ENCODE measurements around the gene TMEM170A.
"Not testable (repeated sequence)": the region's sequence is repeated elsewhere in the genome, so short reads cannot be mapped to it uniquely, and the experiment has no call there.

The TMEM170A gene

GRCh38 chr16:75455677-75456076, 8.8 kb downstream of the TMEM170A start:
- DNase-seq (ENCODE audit: low read depth in 2 of 2) = no peak

DNA sequence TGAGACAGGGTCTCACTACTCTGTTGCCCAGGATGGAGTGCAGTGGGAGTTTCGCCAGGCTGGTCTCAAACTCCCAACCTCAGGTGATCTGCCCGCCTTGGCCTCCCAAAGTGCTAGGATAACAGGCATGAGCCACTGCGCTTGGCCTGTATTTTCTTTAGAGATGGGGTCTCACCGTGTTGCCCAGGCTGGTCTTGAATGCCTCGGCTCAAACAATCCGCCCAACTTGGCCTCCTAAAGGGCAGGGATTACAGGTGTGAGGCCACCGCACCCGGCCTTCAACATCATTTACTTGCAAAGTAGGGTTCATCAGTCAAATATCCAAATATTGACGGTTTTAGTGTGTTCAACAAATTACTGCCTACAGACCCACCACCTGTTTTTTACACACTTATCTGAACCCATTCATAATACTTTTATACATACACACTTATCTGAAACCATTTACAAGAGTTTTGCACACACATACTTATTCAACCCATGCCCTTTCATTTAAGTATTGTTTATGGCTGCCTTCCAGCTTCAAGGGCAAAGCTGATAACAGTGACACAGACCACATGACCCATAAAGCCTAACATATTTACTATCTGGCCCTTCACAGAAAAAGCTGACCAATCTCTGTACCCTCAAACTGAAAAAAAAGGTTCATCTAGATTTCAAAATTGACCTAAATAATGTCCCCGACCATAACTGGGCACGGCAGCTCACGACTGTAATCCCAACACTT, 11.9 kb downstream of the TMEM170A start:
- no peak for DNase-seq (ENCODE audit: low read depth in 2 of 2)

DNA sequence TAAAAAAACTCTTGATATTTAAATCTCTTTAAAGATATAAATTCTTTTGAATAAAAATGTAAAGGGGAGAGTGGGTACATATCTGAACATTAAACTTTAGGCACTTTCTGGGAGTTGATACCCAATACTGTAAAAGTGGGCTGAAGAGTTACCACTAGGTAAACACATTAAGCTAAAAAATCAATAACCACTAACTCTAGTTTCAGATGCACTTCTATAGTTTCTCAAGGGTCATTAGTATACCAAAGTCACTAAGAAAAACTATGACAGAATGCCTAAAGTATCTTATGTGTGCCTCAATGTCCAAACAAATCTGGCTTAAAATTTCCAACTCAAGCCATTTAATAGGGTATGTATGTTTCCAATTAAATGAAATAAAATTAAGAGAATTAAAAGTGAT, 18.1 kb downstream of the TMEM170A start:
- DNase-seq (ENCODE audit: low read depth in 2 of 2) = no peak

GRCh38 chr16:75445298-75445697, 19.2 kb downstream of the TMEM170A start:
- no peak for DNase-seq (ENCODE audit: low read depth in 2 of 2)

GRCh38 chr16:75443298-75443697, 21.2 kb downstream of the TMEM170A start:
- no peak for DNase-seq (ENCODE audit: low read depth in 2 of 2)

DNA sequence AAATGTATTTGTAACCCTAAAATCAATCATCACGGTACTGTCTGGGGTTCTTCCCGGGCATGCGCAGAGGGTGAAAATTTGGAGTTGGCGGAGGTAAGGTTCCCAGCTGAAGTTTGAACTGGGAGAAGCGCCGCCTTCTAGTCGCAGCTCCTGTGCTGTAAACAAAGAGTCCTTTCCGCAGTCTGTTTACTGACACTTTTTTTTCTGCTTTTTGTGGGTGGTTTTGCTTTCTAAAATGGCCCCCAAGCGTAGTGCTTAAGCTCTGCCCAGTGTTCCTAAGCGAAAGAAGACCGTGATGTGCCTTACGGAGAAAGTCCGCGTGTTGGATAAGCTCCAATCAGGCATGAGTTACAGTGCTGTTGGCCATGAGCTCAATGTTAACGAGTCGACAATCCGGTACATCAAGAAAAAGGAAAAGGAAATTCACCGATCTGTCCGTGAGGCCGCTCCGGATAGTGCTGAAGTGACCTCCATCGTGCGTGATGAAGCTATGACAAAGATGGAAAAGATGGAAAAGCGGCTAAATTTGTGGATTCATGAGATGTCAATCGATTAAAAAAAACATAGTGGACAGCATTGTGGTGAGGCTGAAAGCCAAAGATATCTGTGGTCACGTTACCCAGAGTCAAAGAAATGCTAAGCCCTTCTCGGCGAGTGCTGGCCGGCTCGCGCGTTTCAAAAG, 30.6 kb downstream of the TMEM170A start:
- DNase-seq (ENCODE audit: low read depth in 2 of 2) = peak in 1 of 2 donors; percentile 10

DNA sequence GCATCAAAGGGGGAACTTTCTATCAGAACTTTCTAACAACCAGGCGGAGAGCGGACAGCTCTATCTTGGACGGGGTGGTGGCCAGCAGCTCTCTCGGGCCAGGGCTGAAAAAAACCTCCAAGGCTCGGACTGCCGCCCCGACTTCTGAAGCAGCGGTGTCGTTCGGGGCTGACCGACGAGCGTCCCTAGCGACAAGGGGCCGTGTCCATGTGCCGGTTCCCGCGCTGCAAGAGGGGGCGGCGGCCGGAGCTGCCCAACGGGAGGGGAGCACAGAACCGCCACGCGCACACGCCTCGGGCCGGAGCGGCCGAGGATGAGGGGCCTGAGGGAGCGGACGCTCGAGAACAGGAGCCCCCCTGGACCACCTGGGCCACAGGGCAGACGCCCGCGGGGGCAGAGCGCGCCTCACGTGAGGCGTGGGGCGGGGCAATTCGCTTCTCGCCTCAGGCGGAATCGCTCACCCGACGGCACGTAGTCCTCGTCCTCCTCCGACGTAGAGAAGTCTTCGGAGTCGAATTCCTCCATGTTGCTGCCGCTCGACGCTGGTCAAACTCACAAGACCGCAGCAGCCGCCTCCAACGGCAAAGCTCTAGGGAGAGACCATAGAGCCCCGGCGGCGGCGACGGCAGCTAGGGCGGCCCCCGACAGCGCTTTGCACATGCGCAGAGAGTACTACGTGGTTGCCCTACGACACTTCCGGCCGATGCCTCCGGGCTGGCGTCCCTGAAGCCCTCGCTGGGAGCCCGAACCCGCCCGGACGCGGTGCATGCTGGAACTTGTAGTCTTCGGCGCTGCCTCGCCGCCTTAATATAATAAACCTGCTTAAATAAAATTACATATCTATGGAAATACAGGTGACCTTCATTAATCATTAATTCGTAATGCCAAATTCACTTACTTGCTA, 31.4 kb downstream of the TMEM170A start, which contains the start of gene CFDP1:
Gene CFDP1, minus strand, starts transcription at position 676 of the 904 bp plus-strand sequence. Its CDS starts 151 bp downstream, at position 525.
- peak; percentile 83 to 86 for DNase-seq (ENCODE audit: low read depth in 2 of 2)

DNA sequence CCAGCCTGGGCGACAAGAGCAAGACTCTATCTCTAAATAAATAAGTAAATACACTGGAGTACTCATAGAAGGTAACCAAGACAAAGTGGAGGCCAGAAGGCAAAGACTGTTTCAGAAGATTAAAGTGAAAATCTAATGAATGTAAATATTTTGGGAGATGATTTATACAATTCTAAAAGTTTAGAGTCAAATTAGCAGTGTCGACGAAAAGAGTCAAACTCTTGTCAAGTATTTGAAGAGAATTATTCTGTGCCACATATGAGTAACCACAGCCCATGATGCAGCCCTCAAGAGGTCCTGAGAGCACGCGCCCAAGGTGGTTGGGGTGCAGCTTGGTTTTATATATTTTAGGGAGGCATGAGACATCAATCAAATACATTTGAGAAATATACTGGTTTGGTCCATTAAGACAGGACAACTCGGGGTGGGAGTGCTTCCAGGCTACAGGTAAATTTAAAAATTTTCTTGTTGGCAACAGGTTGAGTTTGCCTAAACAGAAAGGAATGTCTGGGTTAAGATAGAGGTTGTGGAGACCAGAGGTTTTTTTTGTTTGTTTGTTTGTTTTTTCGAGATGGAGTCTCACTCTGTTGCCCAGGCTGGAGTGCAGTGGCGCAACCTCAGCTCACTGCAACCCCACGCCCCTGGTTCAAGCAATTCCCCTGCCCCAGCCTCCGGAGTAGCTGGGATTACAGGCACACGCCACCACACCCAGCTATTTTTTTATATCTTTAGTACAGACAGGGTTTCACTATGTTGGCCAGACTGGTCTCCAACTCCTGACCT, 34.7 kb downstream of the TMEM170A start:
- no peak for DNase-seq (ENCODE audit: low read depth in 2 of 2)

- DNase-seq (ENCODE audit: low read depth in 2 of 2) = not testable (repeated sequence)
Observed at GRCh38 chr16:75426524-75426923, 38.0 kb downstream of the TMEM170A start.

DNA sequence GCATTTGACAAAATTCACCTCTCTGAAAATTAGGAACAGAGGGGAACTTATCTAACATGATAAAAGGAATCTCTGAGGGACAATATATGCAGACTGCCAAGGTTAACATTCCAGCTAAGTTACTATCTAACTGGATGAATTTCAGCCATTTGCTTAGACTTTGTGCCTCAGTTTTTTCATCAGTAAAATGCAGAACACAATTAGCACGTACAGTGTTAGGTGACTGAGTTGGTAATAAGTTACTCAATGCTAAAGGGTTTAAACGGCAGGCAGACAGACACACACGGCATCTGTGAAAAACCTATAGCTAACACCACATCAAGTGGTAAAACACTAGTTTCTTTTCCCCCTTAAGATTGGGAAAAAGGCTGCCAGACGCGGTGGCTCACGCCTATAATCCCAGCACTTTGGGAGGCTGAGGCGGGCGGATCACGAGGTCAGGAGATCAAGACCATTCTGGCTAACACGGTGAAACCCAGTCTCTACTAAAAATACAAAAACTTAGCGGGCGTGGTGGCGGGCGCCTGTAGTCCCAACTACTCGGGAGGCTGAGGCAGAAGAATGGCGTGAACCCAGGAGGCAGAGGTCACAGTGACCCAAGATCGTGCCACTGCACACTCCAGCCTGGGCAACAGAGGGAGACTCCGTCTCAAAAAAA, 40.3 kb downstream of the TMEM170A start:
- DNase-seq (ENCODE audit: low read depth in 2 of 2) = not testable (repeated sequence)

GRCh38 chr16:75423723-75424104, 40.8 kb downstream of the TMEM170A start:
- DNase-seq (ENCODE audit: low read depth in 2 of 2) = no peak

DNA sequence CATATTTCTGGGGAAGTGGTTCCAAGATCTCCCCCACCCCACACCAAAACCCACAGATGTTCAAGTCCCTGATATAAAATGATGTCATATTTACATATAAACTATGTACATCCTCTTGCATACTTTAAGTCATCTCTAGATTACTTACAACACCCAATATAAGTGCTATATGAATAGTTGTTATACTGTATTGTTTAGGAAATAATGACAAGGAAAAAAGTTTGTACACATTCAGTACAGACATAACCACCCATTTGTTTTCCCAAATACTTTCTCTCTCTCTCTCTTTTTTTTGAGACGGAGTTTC, 42.7 kb downstream of the TMEM170A start:
- DNase-seq (ENCODE audit: low read depth in 2 of 2) = no peak

DNA sequence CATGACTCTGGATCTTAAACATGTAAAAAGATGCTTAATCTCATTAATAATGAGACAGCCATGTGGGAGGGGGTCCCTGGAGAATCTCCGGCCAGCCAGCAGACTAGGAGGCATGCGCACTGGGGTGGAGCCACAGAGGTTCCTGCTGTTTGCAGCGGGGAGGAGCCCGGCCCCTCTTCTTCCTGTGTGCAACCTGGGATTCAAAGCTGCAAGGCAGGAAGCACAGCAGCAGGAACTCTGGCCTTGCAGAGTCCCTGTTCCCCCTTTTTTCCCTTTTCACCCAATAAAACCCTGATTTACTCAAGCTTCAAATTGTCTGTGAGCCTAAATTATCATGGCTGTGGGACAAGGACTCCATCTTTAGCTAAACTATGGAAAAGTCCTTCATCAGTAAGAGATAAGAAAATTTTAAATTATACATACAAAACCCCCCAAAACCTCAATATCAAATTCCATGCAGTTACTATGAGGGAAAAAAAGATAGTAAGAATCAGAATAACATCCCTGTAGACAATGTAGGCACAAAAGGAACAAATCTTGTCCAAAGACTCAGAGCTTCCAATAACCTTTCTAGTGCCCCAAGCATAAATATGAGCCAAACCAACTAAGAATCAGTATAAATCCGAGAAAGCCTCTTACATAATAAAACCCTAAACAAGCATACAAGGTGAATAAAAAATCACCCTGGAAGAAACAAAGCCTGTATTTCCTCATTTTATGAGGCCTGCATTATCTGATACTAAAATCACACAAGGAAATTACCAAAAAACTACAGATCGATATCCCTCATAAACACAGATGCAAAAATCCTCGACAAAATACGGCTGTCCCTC, 43.3 kb downstream of the TMEM170A start:
- DNase-seq (ENCODE audit: low read depth in 2 of 2) = no peak

GRCh38 chr16:75416904-75417565, 47.5 kb downstream of the TMEM170A start:
- no peak for DNase-seq (ENCODE audit: low read depth in 2 of 2)

- no peak for DNase-seq (ENCODE audit: low read depth in 2 of 2)
Observed at GRCh38 chr16:75415169-75415905, 49.2 kb downstream of the TMEM170A start.

DNA sequence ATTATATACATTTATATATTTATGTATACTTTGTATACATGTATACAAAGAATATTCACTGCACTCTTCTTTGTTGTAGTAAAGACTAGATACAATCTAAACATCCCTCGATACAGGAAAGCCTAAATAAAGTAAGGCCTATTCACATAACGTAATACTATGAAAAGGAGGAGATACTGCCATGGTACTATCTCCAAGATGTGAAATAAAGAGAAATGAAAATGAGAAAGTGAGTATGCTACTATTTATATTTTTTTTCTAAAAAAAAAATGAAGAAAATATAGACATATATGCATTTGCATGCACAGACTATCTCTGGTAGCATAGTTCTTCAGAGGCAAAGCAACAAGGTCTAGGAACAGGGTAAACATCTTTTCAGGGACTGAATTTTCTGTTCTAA, 50.5 kb downstream of the TMEM170A start:
- no peak for DNase-seq (ENCODE audit: low read depth in 2 of 2)

GRCh38 chr16:75406943-75407342, 57.5 kb downstream of the TMEM170A start:
- DNase-seq (ENCODE audit: low read depth in 2 of 2) = no peak

GRCh38 chr16:75402821-75403475, 61.5 kb downstream of the TMEM170A start:
- DNase-seq (ENCODE audit: low read depth in 2 of 2) = no peak
